Prostate gland (tissue), 2 donors: ENCODE data around the gene GABRD.

Source experiments
- POLR2A ChIP-seq: fragments of 450-650 bp; IDR thresholded peaks from one replicate; pipeline ENCODE4 v1.6.1; 2016; ENCODE audit warnings: antibody characterized with exemption, mild to moderate bottlenecking
- TF ChIP-seq, protein P1 (sequence below), 4 experiments: fragments of 200-600 bp in 2 of 4; fragments of 450-650 bp in 2 of 4; sonication (generic) in 2 of 4; IDR thresholded peaks; 1 replicate in 3 of 4; 2 replicates in 1 of 4; pipeline ENCODE4 v1.5.1; 2016 to 2019; ENCODE audit warnings: antibody characterized with exemption in 4 of 4, mild to moderate bottlenecking in 2 of 4, moderate library complexity in 2 of 4

DNA sequence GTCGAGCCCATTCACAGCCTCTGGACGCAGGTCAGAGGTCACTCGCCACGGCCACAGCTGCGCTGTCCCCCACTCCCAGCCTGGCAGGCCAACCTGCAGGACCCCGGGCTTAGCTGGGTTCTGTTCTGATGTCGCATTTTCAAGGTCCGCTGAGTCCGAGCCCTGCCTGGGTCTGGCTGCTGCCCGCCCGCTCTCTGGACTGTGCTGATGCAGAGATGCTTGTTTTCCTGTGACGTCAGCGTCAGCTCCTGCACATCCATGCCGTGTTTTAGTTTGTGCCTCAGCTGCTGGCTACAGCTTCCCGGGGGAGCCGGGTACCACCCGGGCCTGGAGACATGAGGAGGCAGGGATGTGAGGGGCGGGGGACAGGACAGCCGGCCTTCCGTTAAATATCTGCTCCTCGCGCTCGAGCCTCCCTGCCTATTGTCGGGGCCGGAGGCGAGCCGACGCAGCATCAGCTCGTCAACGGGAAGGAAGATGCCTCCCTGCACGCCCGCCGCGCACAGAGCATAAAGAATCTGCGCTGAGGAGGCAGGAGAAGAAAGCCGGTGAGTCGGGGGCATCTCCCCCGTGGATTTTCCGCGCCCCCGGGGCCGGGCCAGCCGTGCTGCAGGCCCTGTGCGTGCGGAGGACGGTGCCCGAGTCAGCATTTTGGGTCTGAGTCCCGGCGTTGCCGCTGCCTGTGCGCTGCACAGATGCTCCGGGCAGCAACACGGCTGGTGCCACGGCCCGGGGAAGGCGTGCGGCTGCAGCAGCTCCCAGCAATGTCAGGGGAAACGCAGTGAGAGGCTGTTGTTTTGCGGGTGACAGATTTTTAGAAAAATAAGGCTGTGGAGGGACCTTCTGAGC, 54.5 kb downstream of the GABRD start:
- TF ChIP-seq, protein P1, sequence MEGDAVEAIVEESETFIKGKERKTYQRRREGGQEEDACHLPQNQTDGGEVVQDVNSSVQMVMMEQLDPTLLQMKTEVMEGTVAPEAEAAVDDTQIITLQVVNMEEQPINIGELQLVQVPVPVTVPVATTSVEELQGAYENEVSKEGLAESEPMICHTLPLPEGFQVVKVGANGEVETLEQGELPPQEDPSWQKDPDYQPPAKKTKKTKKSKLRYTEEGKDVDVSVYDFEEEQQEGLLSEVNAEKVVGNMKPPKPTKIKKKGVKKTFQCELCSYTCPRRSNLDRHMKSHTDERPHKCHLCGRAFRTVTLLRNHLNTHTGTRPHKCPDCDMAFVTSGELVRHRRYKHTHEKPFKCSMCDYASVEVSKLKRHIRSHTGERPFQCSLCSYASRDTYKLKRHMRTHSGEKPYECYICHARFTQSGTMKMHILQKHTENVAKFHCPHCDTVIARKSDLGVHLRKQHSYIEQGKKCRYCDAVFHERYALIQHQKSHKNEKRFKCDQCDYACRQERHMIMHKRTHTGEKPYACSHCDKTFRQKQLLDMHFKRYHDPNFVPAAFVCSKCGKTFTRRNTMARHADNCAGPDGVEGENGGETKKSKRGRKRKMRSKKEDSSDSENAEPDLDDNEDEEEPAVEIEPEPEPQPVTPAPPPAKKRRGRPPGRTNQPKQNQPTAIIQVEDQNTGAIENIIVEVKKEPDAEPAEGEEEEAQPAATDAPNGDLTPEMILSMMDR (IDR thresholded peaks at IDR 0.05) = no peak
- TF ChIP-seq POLR2A = no peak
